Measurements from ENCODE around the gene PHF14.

Gene PHF14

GRCh38 chr7:11175887-11176286, 202.2 kb downstream of the PHF14 start:
- DNase-seq, result no peak

GRCh38 chr7:11176985-11177555, 203.4 kb downstream of the PHF14 start:
- no peak for DNase-seq

DNA sequence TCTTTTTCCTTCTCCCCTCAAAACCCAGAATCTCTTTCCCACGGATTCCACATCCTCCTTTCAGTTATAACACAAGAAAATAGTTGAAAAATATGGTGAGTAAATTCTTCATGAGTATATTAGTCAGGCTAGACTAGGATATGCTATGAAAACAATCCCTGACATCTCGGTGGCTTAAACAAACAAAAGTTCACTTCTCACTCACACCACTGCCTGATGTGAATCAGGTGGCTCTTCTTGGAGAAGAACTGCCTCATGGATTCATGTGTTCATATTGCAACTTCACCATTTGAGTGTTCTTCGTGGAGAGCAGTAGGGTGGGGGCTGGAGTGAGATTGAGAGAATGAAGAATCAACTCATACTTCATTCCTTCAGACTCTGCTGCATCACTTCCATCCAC, 204.1 kb downstream of the PHF14 start:
- no peak for DNase-seq

DNA sequence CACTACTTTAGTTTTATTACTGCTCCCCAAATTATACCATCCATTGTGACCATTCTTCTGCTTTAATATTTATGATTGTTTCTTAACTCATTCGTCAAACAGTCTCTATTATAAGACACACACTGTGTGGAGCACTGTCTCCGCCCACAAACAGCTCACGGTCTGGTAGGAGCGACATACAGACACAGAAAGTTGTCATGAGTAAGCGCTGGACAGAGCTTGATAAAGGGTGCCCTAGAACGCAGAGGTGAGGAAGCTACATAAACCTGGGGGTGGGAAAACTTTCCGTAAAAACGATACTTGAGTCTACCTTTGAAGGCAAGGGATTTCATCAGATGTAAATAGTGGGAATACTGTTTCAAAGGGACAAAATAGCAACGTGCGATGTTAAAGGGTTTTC, 207.9 kb downstream of the PHF14 start:
- DNase-seq, result no peak

DNA sequence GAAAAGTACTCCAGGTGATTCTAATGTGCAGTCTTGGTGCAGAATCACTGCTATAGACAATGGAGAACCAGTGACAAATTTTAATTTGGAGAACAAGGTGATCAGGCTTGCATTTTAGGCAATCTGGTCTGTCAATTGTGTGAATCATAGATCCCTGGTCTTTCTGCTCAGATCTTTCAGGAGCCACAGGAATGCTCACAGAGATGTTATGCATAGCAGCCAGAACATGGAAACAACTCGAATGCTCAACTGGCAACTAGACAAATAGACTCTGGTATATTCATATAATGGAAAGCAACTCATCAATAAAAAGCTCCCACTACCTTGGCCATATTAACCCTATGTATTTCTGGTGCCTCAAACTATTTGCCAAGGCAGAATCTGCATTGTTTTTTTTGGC, 209.1 kb downstream of the PHF14 start:
- DNase-seq, result no peak

DNA sequence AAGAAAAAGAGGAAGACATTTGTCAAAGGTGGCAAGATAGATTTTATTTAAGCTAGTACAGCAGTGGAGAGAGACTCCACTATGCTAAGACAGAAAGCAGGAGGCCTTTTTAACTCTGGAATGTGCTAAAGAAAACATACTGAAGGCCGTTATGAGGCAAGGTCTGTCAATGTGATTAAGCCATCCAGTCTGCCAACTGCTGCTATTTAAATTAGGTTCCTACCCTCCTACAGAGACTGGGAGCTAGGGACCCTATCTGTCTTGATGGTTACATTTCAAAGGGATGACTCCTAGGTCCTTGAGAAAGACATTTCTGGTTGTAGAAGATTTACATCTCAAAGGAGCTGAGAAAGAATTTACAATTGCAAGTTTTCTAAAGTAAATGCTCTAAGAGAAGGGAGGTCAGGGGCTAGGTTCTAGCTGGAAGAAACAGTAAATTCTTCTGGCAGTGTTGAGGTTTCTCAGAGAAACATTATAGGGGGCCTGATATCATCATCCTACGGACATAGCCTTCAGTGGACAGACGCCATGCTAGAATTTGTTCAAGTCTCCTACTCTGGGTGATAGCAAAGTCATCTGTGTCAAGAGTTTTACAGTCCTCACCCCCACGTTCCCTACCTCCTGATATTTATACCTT, 211.6 kb downstream of the PHF14 start:
- DNase-seq, result no peak

- DNase-seq, result no peak
Measured at GRCh38 chr7:11188529-11189310, 215.0 kb downstream of the PHF14 start.

- no peak for DNase-seq
Measured at GRCh38 chr7:11191081-11191480, 217.4 kb downstream of the PHF14 start.

- DNase-seq, result no peak
Measured at GRCh38 chr7:11191574-11192220, 218.0 kb downstream of the PHF14 start.

GRCh38 chr7:11192506-11192905, 218.8 kb downstream of the PHF14 start:
- no peak for DNase-seq

DNA sequence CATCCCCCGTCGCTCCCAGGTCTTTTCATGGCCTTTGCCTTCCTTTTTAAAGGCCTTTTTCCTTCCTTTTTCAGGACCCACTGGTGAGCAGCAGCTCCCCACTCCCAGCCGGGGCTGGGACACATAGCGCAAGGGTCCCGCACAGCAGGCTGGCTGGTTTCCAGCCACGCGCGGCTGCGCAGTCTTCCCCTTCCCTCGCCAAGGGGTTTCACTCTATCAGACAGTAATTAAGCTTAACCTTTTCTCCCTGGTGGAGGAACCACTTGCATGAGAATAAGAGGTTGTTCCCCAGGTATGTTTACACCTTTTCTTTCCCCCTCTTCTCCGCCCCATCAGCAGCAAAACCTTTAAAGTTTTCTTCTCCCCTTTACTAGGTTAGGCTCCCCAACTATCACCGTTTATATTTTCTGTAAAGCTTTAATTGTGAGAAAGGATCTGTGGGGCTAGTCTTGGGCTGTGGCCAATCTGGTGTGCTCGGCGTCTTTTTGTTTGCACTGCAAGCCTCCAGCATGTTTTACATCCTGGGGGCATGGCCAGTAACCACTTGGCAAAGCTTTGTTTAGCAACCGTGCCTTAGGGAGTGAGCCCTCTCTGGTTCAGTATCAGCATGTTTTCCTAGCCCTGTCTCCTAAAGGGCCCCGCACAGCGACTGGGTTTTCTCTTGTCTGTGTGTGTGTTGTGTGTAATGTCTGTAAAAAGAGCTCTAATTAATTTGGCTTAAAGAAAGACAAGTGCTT, 219.6 kb downstream of the PHF14 start:
- no peak for DNase-seq

- no peak for DNase-seq
Measured at GRCh38 chr7:11193888-11194287, 220.2 kb downstream of the PHF14 start.

GRCh38 chr7:11194492-11194891, 220.8 kb downstream of the PHF14 start:
- no peak for DNase-seq

- no peak for DNase-seq
Measured at GRCh38 chr7:11195502-11195901, 221.8 kb downstream of the PHF14 start.

DNA sequence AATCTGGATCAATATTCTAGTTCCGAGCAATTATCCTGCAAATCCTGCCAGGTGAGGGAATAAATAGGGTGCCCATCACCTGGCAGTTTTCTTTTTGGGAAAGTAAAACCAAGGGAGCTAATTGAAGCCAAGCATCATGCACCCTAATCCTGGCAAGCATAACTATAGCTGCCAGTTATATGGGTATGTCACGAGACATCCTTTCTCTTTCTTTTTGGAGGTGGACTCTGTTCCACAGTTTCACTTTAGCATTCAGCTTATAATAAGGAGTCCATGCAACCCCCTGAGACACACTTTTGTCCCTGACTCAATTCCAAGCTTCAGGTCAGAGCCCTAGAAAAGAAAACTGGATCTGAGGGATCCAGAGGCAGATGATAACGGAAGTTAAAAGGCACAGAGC, 222.5 kb downstream of the PHF14 start:
- DNase-seq, result no peak

- no peak for DNase-seq
Measured at GRCh38 chr7:11203224-11203623, 229.6 kb downstream of the PHF14 start.

DNA sequence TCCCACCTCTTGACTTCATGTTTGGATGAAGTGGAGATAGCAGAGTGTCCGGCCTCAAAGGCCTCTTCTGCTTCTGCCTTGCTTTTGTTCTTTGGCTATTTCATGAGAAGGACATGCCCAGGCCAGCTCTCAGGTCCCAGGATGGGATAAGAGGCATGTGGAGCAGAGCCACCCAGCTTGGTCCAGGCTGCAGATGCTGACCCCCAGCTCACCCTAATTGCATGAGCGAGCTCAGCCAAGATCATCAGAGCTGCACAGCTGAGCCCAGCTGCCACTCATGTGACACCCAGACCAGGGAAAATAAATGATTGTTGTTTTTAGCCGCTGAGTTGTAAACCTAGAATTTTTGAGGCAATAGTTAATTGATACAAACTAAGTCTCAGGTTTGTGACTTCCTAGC, 230.0 kb downstream of the PHF14 start:
- DNase-seq, result no peak

- DNase-seq, result no peak
Measured at GRCh38 chr7:11206177-11206899, 232.7 kb downstream of the PHF14 start.

- no peak for DNase-seq
Measured at GRCh38 chr7:11207565-11207964, 233.9 kb downstream of the PHF14 start.

- DNase-seq, result no peak
Measured at GRCh38 chr7:11208883-11209465, 235.3 kb downstream of the PHF14 start.

DNA sequence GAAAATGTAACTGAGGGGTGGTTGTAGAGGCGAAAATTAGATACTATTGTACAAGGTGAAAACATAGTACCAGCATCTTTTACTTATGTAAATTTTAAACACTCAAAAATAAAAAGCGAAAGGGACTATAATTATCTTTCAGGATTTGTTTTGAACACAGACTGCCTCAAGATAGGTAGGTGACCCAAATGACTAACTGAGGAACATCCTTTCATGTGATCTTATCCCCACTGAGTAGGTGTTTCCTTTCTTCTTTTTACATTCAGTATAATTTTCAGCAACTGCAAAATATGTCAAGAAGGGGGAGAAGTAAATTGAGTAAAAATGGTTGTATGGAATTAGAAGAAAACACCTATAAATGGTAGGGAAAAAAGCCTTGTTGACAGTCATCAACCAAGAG, 236.7 kb downstream of the PHF14 start:
- no peak for DNase-seq
